ENCODE data around the gene P2RY2.

GRCh38 chr11:73236854-73237253 lies 18.8 kb downstream of the P2RY2 start:
- no peak for TF ChIP-seq POLR2A (IDR thresholded peaks at IDR 0.05; ENCODE audit: low read length)
- no peak for TF ChIP-seq GATA1 (IDR thresholded peaks at IDR 0.05; ENCODE audit: low read depth, low read length)

Data from erythroblast (primary cell).